Stimulated activated CD4-positive, alpha-beta T cell treated with anti-CD3 and anti-CD28 coated beads, Interleukin-4, amount 100 ng/mL, for 24 hours (primary cell): Measurements from ENCODE around the gene C16orf89.
"Not testable (repeated sequence)": the region's sequence is repeated elsewhere in the genome, so short reads cannot be mapped to it uniquely, and the experiment has no call there.

Source experiments
- DNase-seq: peaks from one replicate; pipeline ENCODE4 v3.0.0-alpha.2; 2020

Gene C16orf89

DNA sequence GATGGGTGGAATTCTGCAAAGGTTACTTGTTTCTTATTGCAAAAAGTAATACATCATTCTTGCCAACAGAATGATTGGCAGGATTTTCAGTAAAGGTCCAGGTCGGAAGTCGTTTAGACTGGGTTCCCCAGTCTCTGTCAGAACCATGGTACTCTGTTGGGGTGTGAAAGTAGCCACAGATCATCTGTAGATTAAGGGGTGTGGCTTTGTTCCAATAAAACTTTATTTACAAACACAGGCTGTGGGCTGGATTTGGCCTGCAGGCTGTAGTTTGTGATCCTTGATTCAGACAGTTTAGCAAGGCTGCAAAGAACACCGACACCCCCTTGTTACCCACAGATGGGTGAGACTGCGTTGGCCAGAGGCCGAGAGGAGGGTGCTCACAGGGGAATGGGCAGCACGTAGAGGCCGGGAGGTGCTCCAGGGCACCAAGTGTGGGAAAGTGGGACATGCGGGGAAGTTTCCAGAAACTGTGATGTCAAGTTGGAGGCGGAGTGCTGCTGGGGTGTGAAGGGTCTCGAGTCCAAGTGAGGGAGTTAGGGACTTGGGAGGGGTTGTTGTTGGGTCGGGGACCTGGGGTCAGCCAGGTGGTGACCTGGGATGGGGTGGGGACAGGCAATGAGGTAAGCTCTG is 18.5 kb upstream of the C16orf89 start:
- DNase-seq, result not testable (repeated sequence)

DNA sequence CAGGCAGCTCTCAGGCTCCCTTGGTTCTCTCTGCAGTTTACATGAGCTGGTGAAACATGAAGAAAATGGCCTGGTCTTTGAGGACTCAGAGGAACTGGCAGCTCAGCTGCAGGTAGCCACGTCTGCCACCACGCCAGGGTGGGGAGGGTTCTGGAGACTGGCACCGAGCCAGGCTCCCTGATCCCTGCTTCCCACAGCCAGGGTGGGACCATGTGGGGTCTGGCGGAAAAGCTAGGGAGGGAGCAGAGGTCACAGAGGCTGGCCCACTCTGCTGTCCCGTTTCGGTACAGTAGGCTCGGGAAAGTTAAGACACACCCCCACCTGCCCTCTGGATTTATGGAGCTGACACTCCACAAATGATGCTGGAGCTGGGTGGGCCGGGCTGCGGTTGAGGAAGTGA is 17.9 kb upstream of the C16orf89 start:
- DNase-seq, result not testable (repeated sequence)

DNA sequence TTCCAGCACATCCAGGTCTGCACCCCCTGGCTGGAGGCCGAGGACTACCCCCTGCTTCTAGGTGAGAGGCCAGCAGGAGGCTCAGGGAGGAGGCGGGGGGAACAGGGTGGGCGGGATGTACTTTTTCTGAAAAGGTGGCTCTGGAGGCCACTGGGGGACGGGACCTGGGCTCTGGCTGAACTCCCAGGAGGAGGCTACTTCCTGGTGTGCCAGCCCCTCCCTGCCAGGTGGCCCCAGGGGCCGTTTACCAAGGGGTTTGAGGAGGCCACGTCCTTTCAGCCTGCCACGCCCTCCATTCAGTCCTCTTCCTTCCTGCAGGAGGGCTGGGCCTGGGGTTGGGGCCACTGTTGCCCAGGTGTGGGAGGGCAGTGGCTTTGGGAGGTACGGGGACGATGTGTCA is 15.2 kb upstream of the C16orf89 start:
- DNase-seq, result not testable (repeated sequence)

DNA sequence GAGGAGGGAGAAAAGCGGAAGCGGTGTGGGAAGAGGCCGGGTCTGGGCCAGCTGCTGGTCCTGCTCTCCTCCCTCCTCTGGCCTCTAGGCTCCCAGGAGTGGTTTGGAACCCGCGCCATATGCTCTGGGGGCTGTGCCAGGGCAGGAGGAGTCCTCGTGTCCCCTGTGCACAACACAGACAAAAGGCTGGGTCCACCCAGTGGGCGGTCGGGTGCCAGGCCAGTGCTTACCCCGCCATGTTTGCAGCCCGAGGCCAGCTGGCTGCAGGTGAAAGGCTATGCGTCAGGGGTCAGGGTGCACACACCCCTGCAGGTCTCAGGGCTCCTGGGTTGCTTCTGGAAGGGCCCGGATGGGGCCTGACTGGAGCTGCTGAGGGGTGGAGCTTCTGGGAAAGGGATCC is 14.7 kb upstream of the C16orf89 start:
- not testable (repeated sequence) for DNase-seq

DNA sequence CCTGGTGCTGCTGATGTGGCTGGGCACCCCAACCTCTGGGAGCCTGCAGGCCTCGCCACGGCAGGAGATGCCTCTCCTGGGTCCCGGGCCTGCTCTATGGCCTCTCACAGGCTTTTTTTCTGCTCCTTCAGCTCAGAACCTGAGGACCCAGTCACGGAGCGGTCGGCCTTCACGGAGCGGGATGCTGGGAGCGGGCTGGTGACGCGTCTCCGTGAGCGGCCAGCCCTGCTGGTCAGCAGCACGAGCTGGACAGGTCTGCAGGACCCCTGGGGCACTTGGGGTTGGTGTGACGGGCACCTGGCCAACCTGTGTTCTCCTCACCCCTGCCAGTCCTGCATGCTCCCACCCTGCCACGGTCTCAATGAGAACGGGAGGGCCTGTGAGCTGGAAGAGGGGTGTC is 12.9 kb upstream of the C16orf89 start:
- no peak for DNase-seq

DNA sequence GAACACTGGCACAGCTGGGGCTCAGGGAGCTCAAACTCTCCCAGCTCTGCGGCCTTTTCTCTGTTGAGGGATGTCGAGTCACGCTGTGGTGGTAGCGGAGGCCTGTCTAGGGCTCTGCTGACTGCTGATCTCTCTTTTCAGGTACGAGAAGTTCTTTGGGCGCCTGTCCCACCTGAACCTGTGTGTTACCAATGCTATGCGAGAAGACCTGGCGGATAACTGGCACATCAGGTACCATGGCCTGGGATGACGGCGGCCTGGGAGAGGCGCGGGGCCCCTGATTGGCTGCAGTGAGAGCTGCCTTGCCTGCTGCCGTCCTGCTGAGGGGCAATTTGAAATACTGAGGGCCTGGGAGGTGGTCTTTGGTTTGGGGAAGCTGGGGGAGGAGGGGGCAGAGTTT is 11.5 kb upstream of the C16orf89 start:
- DNase-seq, result no peak

DNA sequence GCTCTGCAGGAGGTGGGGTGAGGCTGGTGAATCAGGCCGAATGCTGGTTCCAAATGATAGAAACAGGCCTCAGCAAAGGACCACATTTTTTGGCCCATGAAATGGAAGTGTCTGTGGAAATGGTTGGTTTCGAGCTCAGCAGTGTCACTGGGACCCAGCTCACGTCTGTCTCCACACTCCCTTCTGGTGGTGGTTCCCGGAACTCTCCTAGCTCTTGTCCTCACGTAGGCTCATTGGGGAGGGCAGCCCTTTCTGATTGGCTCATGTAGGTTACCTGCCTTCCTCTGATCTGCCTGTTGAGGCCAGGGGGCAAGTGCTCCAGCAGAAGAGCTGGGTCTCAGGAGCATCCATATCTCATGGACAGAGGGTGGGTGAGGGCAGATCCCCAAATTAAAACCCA is 9.9 kb upstream of the C16orf89 start:
- no peak for DNase-seq

DNA sequence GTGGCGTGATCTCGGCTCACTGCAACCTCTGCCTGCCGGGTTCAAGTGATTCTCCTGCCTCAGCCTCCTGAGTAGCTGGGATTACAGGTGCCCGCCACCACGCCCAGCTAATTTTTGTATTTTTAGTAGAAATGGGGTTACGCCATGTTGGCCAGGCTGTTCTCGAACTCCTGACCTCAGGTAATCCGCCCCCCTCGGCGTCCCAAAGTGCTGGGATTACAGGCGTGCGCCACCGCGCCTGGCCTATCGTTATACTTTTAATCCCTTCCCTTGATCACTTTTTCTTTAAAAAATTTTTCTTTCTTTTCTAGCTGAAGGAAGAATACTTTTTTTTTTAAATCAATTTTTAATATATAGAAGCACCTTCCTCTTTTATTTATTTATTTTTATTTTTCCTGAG is 8.0 kb upstream of the C16orf89 start:
- not testable (repeated sequence) for DNase-seq

DNA sequence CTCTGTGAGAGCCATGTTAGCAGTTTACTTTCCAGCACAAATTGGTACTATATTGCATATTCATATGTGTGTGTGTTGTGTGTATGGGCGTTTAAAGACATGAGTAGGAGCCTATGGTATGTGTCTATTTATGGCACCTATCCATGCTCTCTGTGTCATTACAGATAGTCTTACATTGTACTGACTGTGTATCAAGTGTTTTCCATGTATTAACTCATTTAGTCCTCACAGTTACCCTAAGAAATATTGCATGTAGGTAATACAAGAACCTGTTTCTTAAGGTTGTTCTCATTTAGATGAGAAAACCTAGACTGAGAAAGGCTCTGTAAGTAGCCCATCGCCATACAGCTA is 7.5 kb upstream of the C16orf89 start:
- DNase-seq, result no peak

DNA sequence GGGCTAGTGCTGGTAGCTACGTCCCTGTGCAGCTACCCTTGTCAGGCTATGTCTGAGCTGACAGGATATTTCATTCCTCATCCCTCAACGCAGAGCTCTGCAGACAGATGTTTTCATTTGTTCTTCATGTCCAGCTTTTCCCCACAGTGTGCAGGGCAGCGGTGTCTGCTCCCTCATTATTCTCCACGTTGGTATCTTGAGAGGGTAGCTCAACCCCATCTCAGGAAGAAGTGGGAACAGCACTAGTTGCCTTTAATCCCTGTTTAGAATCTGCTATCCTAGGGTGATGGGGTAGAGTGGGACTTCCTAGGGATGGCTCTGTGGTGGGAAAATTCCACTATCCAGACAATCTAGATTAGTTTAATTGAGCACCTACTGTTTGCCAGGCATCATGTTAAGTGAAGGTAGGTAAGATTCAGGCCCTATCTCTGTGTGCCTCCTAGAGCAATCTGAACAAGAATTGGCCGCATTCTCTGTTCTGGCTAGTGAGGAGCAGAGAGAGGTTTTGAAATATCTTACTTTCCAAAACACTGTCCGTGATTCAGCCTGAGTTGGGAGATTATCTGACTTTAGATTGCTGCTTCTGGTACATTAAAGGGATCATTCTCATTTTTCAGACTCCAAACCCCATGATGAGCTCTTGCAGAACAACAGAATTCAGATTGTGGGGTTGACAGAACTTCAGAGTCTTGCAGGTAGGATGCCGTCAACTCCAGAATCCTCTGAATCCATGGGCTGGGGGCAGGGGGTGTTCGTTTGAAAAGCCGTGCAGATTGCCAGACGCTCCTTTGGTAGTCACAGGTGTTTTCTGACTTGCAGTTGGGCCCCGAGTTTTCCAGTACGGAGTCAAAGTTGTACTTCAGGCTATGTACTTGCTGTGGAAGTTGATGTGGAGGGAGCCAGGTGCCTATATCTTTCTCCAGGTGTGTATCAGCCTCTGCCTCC is 6.8 kb upstream of the C16orf89 start:
- no peak for DNase-seq

DNA sequence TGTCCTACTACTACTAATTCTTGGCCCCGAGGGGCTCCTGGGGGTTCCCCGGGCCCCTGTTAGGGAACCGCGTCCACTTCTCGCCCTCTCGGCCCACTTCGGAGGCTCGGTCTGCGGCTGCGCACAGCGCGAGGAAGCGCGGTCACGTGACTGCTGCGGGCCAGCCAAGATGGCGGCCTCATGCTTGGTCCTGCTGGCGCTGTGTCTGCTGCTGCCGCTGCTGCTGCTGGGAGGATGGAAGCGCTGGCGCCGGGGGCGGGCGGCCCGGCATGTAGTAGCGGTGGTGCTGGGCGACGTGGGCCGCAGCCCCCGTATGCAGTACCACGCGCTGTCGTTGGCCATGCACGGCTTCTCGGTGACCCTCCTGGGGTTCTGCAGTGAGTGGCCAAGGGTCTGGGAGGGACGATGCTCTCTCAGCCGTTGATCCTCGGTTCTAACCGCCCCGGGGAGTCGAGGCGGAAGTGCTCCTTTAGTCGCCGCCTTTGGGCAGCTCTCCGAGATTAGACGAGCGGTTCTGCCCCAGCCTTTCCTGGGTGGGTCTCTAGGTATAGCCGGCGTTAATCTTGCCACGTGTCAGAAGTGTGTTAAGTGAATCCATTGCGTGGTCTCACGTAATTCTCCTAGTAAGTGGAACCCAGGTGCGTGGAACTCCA is 6.1 kb upstream of the C16orf89 start, which contains the start of gene ALG1:
TSS of gene ALG1 (plus strand) at position 163 of the 653 bp plus-strand sequence. CDS start at position 170, 7 bp downstream.
- peak; percentile 91 for DNase-seq

DNA sequence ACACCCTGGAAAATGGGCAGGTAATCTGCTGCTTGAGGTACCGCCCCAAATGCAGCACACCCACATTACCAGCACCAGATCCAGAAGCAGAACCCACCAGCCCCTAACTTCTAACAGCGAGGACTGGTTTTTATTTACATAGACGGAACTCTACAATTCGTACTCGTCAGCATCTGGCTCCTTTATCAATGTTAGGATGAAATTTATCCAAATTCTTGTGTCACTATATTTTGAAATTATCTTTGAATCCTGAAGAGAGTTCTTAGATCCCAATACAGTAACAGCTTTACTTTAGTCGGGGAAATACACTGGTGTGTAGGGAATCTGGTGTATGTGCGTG is 5.6 kb upstream of the C16orf89 start:
- DNase-seq, result no peak

DNA sequence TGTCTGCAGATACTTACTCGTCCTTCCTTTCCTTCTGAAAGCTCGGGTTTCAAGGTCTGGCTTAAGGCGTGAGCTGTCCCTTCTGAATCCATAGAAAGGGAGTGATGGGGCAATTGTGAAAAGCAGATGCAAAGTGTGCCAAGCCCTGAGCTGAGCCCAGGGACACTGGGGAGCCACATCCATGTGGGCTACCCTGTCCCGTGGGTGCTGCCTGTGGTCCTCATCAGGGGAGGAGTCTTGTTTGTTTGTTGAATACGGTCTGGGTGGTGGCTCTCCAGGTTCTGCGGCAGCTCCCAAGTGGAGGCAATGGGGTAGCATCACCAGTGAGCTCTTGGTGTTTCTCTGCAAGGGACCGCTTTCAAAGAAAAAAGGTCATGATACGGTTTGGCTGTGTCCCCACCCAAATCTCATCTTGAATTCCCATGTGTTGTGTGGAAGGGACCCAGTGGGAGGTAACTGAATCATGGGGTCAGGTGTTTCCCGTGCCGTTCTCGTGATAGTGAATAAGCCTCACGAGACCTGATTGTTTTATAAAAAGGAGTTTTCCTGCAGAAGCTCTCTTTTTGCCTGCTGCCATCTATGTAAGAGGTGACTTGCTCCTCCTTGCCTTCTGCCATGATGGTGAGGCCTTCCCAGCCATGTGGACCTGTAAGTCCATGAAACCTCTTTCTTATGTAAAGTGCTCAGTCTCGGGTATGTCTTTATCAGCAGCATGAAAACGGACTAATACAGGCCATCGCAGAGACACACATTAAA is 4.9 kb upstream of the C16orf89 start:
- DNase-seq, result no peak

DNA sequence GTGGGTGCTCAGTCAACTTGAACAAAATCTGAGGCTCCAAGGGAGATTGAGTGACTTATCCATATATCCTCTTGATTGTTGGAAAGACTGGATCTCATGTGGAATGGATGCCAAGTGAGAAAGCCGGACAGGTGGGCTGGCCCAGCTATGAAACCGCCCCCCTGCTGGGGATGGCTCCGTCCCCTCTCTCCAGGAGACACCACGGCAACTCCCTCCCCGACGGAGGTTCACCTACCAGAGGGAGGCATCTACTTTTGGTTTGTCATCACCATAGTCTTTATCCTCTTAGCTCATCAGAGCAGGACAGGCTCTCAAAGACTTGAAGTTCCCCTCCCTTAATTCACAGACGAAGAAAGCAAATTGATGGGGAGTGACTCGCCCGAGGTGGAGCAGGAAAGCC is 4.1 kb upstream of the C16orf89 start:
- no peak for DNase-seq

DNA sequence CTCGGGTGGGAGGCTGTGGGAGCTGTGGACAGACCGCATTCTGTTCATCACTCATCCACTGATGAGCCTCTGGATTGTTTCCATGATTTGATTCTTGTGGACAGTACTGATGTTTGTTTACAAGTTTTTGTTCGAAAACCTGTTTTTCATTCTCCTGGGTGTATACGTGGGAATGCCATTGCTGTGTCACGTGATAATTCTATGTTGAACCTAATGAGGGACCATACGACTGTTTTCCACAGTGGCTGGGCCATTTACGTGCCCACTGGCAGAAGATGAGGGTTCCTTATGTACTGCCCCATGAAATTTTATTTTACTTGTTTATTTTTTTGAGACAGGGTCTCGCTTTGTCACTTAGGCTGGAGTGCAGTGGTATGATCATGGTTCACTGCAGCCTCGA is 3.3 kb upstream of the C16orf89 start:
- no peak for DNase-seq

DNA sequence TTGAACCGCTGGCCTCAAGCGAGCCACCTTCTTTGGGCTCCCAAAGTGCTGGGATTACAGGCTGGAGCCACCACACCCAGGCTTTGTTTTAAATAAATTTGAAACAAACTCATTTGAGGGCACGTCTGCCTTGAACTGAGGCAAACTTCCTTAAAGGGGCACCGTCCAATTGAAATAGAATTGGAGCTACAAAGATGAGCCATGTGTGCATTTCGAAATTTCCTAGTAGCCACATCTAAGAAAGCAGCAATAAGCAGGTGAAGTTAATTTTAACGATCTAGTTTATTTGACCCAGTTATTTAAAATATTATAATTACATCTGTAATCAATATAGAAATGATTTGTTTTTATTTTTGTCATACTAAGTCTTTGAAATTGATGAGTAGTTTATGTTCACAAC is 755 bp upstream of the C16orf89 start:
- no peak for DNase-seq

DNA sequence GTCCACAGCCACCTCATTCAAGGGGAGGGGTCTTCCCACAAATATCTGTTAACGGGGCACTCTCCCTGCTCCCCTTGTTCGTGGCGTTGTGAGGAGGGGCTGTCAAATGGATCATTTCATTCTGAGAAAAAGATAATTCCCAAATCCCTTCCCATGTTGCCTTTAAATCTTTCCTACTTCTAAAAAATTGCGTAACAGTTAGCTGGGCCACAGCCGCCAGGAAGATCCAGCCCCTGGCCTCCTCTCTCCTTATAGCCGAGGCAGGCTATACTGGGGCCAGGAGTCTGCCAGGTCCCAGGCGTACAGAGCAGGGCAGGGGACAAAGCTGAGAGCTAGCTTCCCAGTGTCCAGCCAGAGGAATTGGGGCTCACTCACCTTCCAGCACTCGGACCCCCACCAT is 430 bp downstream of the C16orf89 start:
- DNase-seq, result no peak

DNA sequence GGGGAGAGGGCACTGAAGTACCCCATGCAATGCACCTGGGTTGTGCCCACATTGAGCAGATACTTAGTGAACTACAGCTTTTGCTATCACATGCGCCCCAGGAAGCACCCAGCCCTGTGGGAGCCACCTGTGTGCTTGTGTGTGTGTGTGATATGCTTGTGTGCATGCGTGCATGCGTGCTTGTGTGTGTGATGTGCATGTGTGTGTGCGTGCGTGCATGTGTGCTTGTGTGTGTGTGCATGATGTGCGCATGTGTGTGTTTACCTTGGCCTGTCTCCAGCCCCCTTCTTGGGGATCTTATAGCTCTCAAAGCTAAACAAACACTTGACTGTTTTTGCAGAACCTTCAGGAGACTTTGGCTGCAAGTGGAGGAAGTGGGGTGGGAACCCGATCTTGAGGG is 841 bp downstream of the C16orf89 start:
- DNase-seq, result no peak

DNA sequence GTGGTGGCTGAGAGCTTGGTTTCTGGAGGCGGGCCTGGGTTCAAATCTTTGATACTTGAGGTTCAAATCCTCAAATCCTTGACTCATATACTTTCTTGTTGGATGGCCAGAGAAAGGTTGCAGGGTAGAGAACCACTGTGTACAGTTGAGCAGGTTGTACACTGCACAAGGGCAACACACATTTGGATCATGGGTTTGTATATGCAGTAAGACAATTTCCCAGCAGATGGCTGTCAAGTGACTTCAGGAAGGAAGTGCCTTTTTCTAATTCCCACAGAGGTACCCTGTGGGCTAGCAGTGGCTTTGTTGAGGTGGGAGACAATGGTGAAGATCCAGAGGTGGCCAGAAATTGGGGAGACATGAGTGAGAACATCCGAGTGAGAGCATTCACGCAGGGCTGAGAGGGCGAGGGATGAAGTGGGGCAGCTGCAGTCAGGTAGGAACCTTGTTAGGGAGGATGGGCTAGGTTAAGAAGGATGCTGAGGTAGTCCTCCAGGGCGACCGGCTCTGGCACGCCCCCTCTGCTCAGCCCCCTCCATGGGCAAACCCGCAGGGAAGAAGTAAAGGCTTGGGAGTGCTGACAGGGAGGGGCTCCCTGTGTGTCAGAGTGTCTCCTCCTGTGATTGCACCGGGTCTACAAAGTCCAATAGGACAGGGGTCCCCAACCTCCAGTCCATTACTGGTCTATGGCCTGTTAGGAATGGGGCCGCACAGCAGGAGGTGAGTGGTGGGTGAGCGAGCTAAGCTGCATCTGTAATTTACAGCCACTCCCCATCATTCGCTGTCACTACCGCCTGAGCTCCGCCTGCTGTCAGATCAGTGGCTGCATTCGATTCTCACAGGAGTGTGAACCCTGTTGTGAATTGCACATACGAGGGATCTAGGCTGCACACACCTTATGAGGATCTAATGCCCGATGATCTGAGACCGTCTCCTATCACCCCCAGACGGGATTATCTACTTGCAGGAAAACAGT is 2.7 kb downstream of the C16orf89 start:
- DNase-seq, result no peak

DNA sequence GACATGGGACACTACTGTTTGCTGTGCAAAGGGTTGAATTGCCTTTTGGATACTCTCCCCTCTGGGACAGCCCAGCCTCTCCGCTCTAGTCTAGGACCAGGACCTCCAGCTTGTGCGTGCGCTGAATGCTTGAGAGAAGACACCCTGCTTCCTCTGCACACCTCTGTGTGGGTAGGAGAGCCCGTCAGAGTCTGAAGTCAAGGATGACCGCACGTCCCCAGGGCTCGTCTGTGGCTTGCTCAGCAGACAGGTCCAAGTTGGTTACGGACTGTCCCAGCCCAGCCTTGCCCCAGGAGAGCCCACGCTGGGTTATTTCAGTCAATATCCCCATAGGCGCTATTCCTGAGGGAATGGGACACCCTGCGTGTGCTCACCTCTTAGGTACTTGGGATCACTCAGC is 3.7 kb downstream of the C16orf89 start:
- no peak for DNase-seq

DNA sequence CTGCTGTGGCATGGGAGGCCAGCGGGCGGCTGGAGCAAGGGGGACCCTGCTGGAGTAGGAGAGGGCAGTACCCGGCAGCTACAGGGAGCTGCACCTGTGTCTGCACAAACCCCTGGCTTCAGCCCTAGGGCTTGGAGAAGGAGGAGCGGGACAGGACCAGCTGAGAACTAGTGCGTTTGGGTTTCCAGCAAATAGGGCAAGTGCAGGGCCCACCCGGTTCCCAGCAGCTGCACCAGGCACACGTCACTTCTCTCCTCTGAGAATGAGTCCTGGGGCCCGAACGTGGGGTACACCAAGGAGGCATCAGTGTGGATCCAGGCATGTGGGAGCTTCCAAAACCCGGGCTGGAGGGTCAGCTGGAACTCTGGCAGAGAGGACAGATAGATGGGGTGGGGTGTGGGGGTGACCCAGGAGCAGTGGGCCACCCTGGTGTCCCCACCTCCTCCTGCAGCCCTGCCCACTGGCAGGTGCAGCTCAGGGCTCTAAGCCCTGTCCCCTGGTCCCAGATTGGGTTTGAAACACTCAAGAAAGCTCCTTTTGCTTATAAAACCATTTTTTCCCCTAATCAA is 5.6 kb downstream of the C16orf89 start:
- no peak for DNase-seq
